Smooth muscle cell (in vitro differentiated cells): ENCODE measurements around the gene DOCK3. TPM values are rescaled to one million over a fixed set of nuclear protein-coding genes. Genes with fewer than 3 reads are reported as not detected.
"Not testable (repeated sequence)": the region's sequence is repeated elsewhere in the genome, so short reads cannot be mapped to it uniquely, and the experiment has no call there.

ENCODE experiments used
- DNase-seq: peaks from one replicate; lab custom pipeline; 2025; ENCODE audit not compliant: unreplicated experiment; lab: John Stamatoyannopoulos, UW
- H2AFZ ChIP-seq: fragments of 200-600 bp; sonication (generic); 2 replicates; pipeline ENCODE4 v1.6.0; 2016; ENCODE audit warnings: antibody characterized with exemption, low read depth, mild to moderate bottlenecking
- H3F3A ChIP-seq: fragments of 200-600 bp; sonication (generic); 2 replicates; pipeline ENCODE4 v1.6.0; 2017; ENCODE audit warnings: antibody characterized with exemption, low read depth
- H3K27ac ChIP-seq: fragments of 200-600 bp; sonication (generic); 2 replicates; pipeline ENCODE4 v1.5.1; 2016; ENCODE audit warnings: low read depth, mild to moderate bottlenecking
- H3K27me3 ChIP-seq: fragments of 200-600 bp; sonication (generic); 2 replicates; pipeline ENCODE4 v1.6.1; 2016; ENCODE audit warnings: low read depth, mild to moderate bottlenecking
- H3K36me3 ChIP-seq: fragments of 200-600 bp; sonication (generic); 2 replicates; pipeline ENCODE4 v1.5.1; 2016; ENCODE audit warnings: low read depth
- H3K4me1 ChIP-seq: fragments of 200-600 bp; sonication (generic); 2 replicates; pipeline ENCODE4 v1.5.1; 2016; ENCODE audit warnings: low read depth
- H3K4me2 ChIP-seq: fragments of 200-600 bp; sonication (generic); 2 replicates; pipeline ENCODE4 v1.6.0; 2016; ENCODE audit warnings: mild to moderate bottlenecking
- H3K4me3 ChIP-seq: fragments of 200-600 bp; sonication (generic); 2 replicates; pipeline ENCODE4 v1.5.1; 2016; ENCODE audit warnings: mild to moderate bottlenecking
- H3K79me2 ChIP-seq: fragments of 200-600 bp; sonication (generic); 2 replicates; pipeline ENCODE4 v1.6.0; 2016; ENCODE audit warnings: low read depth, mild to moderate bottlenecking
- H3K9ac ChIP-seq: fragments of 200-600 bp; sonication (generic); 2 replicates; pipeline ENCODE4 v1.6.0; 2016; ENCODE audit warnings: low read depth
- H3K9me3 ChIP-seq: fragments of 200-600 bp; sonication (generic); replicated peaks from 2 replicates; pipeline ENCODE4 v1.5.1; 2016; ENCODE audit warnings: low read depth
- H4K20me1 ChIP-seq: fragments of 200-600 bp; sonication (generic); 2 replicates; pipeline ENCODE4 v1.6.0; 2016; ENCODE audit warnings: low read depth
- WGBS: methylation state at CpG from one replicate; pipeline ENCODE4 v1.1.7; 2016; ENCODE audit warnings: low lambda C conversion rate; 5-methylcytosine and 5-hydroxymethylcytosine counted together
- polyA plus RNA-seq: library from polyadenylated mRNA; unstranded; fragments of >200 nt; fragmentation: Nextera tagmentation; extraction: Ambion mirVana; gene quantifications from 2 replicates; pipeline ENCODE4 v1.2.1, GENCODE V29; 2016
- total RNA-seq: library from RNA; depleted of rRNA; stranded (reverse); fragments of >200 nt; gene quantifications from 2 replicates; pipeline ENCODE4 v1.2.3, GENCODE V29; 2014
- TF ChIP-seq, protein P1 (sequence below): fragments of 200-600 bp; sonication (generic); IDR thresholded peaks from 2 replicates; pipeline ENCODE4 v1.5.1; 2017; ENCODE audit warnings: borderline replicate concordance, mild to moderate bottlenecking, antibody characterized with exemption; ENCODE audit not compliant: insufficient read depth, poor library complexity, severe bottlenecking

DOCK3 gene
- total and polyA plus RNA-seq, 2 experiments from 2014 or later: 0.29 to 2.2 TPM

DNA sequence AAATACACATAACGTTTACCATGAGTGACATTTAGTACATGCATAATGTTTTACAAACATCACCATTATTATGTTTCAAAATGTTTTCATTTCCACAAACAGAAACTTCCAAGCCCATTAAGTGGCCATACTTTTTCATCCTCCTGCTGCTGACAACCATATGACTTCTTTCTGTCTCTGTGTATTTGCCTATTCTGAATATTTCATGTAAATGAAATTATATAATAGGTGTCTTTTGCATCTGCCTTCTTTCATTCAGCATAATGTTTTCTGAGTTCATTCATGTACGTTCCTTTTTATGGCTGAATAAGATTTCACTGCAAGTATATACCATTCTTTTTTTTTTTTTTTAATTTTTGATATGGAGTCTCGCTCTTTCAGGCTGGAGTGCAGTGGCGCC, 209.0 kb downstream of the DOCK3 start:
- Histone ChIP-seq H3K36me3 (no peaks in the 10 kb centered on the region), H3K9me3 (no peaks in the 10 kb centered on the region), H3K79me2 (no peaks in the 10 kb centered on the region), H3K27me3 (no peaks in the 10 kb centered on the region), H3K27ac (no peak overlapping the region), H3K4me3 (no peak overlapping the region), H3K4me2 (no peak overlapping the region), H3K4me1 (no peaks in the 10 kb centered on the region), H3F3A (no peaks in the 10 kb centered on the region), H2AFZ (no peak overlapping the region), H3K9ac (no peak overlapping the region), H4K20me1 (no peaks in the 10 kb centered on the region)
- TF ChIP-seq, protein P1, sequence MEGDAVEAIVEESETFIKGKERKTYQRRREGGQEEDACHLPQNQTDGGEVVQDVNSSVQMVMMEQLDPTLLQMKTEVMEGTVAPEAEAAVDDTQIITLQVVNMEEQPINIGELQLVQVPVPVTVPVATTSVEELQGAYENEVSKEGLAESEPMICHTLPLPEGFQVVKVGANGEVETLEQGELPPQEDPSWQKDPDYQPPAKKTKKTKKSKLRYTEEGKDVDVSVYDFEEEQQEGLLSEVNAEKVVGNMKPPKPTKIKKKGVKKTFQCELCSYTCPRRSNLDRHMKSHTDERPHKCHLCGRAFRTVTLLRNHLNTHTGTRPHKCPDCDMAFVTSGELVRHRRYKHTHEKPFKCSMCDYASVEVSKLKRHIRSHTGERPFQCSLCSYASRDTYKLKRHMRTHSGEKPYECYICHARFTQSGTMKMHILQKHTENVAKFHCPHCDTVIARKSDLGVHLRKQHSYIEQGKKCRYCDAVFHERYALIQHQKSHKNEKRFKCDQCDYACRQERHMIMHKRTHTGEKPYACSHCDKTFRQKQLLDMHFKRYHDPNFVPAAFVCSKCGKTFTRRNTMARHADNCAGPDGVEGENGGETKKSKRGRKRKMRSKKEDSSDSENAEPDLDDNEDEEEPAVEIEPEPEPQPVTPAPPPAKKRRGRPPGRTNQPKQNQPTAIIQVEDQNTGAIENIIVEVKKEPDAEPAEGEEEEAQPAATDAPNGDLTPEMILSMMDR: no peak
- DNase-seq: no peak
- 94% methylated on average over 4 of the region's 4 CpGs for WGBS

DNA sequence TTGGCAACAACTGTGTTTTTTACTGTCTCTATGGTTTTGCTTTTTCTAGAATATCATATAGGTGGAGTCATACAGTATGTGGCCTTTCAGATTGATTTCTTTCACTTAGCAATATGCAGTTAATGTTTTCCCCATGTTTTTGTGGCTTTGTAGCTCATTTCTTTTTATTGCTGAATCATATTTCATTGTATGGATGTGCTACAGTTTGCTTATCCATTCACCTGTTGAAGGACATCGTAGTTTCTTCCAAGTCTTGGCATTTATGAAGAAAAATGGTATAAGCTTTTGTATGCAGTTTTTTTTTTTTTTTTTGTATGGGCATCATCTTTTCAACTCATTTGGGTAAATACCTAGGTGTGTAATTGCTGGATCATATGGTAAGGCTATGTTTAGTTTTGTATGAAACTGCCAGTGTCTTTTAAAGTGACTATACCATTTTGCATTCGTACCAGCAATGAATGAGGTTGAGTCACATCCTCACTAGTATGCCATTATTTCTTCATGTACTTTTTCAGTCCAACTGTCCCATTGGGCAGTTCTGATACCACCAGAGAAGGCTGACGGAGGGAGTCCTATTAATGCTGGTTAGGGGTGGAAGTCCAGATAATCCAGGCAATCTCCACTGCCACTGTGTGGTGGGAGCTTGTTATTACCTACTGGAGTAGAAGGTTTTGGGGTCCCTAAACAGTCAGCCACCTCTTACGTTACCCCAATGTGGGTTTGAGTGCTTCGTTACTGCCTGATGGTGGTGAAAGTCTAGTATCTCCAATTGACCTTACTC, 210.5 kb downstream of the DOCK3 start:
- Histone ChIP-seq H3K9ac (no peak overlapping the region), H3K79me2 (no peaks in the 10 kb centered on the region), H3K9me3 (no peaks in the 10 kb centered on the region), H3K4me1 (no peaks in the 10 kb centered on the region), H2AFZ (no peak overlapping the region), H3K4me3 (no peak overlapping the region), H3K36me3 (no peaks in the 10 kb centered on the region), H3F3A (no peaks in the 10 kb centered on the region), H3K4me2 (no peak overlapping the region), H3K27me3 (no peaks in the 10 kb centered on the region), H4K20me1 (no peaks in the 10 kb centered on the region), H3K27ac (no peak overlapping the region)
- DNase-seq: no peak
- WGBS: 73% methylated on average over 5 of the region's 5 CpGs
- TF ChIP-seq, protein P1: peak; percentile 8

DNA sequence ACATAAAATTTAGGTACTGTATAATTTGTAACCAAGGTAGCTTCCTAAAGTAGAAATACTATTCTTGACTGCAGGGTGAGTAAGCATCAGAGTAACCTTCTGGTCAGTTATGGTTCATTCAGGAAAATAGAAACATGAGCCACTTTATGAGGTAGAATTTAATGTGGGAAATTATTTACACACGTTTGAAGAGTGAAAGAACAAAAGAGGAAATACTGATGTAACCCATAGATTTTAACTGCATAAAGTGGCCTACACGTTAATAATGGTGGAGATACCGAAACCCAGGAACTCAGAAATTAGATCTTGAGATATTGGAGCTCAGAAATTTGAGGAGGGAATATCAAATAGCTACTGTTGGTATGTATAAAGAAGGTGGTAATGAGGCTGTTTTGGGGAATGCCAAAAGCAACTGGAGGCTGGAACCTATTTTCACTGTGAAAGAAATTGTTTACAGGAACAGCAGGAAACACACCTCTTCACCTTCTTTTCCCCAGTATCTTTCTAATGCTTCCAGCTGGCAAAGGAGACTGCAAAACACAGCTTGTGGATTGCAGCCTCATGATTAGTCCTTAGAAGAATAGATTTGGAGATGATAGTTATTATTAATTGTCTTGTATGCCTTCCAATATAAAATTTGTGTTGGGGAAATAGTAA, 216.1 kb downstream of the DOCK3 start:
- TF ChIP-seq, protein P1: no peak
- H3K79me2 ChIP-seq: no peaks in the 10 kb centered on the region
- WGBS: 49% methylated on average over 3 of the region's 3 CpGs
- no peak overlapping the region for H3K27ac ChIP-seq
- no peaks in the 10 kb centered on the region for H3K27me3 ChIP-seq
- no peak overlapping the region for H2AFZ ChIP-seq
- H4K20me1 ChIP-seq: no peaks in the 10 kb centered on the region
- no peak for DNase-seq
- no peak overlapping the region for H3K4me2 ChIP-seq
- H3K4me3 ChIP-seq: no peak overlapping the region
- no peaks in the 10 kb centered on the region for H3K36me3 ChIP-seq
- H3K9me3 ChIP-seq: no peaks in the 10 kb centered on the region
- no peaks in the 10 kb centered on the region for H3F3A ChIP-seq
- H3K4me1 ChIP-seq: no peaks in the 10 kb centered on the region
- no peak overlapping the region for H3K9ac ChIP-seq

DNA sequence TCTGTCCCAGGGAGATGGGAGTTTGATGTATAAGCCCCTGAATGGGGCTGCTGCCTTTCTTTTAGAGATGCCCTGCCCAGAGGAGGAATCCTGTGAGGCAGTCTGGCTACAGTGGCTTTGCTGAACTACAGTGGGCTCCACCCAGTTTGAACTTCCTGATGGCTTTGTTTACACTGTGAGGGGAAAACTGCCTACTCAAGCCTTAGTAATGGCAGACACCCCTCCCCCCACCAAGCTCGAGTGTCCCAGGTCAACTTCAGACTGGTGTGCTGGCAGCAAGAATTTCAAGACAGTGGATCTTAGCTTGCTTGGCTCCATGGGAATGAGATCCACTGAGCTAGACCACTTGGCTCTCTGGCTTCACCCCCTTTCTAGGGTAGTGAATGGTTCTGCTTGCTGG, 226.4 kb downstream of the DOCK3 start:
- not testable (repeated sequence) for H3K4me3 ChIP-seq, H3K79me2 ChIP-seq, H3K36me3 ChIP-seq, DNase-seq, H3K9ac ChIP-seq, H3K27ac ChIP-seq, H3K9me3 ChIP-seq, H3K4me2 ChIP-seq, H3K27me3 ChIP-seq, H3K4me1 ChIP-seq, H4K20me1 ChIP-seq, H3F3A ChIP-seq, H2AFZ ChIP-seq
- WGBS: 0% methylated on average over 1 of the region's 1 CpG
